Right renal pelvis (tissue), 4 donors: ENCODE data around the gene CYP11A1. TPM values are rescaled to one million over a fixed set of nuclear protein-coding genes. Genes with fewer than 3 reads are reported as not detected.

Experiments used
- DNase-seq, 4 donors: peaks; one replicate each; pipeline ENCODE4 v3.0.0-alpha.2; 2013; ENCODE audit warnings: low read depth in 4 of 4, low spot score in 3 of 4, missing footprints in 1 of 4
- polyA plus RNA-seq, 4 donors: library from polyadenylated mRNA; unstranded; fragments of 120-200 nt; gene quantifications; one replicate each; pipeline ENCODE4 v1.2.1, GENCODE V29; 2013; ENCODE audit not compliant: insufficient read length in 4 of 4

The CYP11A1 gene
- polyA plus RNA-seq, 4 donors: 0.57 to 1.3 (median 1.1) TPM

DNA sequence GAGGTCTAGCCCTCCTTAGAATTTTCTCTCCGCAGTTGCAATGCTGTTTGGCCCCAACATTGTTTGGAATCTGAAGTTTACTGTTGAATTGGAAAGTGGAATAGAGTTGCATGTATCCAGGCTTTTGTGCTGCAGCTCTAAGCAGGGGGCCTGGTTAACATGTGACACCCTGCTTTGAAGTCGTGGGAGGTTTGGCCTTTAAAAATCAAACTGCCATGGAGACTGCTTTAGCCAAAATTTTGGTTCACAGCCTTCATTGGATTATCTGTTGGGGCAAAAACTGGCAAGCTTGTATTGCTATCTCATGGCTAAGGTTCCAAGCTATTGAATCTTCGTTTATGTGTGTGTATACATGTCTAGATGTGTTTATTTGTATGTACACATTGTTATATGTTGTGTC lies 15.8 kb downstream of the CYP11A1 start:
- DNase-seq: no peak

DNA sequence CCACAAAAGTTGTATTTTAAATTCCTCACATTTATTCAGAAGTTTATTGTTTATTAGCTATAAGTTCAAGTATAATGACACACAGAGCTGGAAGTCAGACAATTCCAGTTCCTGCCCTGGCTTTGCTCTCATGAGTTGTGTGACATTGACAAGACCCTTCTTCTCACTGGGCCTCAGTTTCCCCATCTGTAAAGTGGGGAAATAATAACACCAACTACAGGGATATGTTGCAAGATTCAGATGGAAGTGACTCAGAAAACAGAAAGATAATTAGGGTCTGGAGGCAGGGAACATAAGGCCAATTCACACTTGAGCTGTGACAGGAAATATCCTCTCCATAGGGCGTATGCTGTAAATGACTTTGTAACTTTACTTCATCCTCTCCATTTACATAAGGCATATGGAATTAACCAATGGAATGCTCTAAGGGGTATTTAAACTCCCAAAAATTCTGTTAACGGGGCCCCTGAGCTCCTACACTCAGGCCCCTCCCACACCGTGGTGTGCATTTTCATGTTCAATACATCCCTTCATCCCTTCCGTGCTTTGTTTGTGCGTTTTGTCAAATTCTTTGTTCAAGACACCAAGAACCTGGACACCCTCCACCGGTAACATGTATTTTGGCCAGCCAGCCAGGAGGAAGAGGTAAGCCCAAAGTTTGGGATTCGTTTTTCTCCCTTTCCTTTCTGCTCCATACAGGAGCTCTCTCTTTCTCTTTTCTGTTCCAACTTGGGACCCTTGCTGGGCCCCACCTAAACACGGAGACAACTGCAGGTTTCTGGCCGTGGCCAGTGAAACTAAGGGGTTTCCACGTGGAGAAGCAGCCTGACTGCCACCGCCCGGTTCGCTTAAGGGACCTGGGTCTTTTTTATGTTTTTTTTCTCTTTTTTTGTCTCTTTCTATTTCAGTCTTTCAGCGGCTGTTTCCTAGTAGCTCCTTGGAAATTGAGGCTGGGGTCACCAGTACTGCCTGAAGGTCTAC lies 16.9 kb downstream of the CYP11A1 start:
- no peak for DNase-seq

GRCh38 chr15:74349241-74349778 lies 18.1 kb downstream of the CYP11A1 start:
- no peak for DNase-seq

- DNase-seq: no peak
These were observed 19.6 kb downstream of the CYP11A1 start for GRCh38 chr15:74347757-74348250.

DNA sequence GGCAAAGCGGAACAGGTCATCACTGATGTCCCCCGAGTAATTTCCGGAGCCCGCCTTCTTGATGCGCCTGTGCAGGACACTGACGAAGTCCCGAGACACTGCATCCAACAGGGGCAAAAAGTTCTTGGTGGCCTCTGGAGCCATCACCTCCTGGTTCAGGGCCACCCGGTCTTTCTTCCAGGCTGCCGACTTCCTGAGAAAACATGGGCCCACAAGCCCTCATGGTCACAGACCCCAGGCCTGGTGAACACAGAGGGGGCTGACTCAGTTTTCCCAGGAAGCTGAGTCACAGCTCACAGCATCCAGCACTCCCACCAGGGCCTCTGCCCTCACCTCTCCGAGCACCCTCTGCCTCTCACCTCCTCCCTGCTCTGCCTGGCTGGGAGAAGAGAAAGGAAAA lies 22.4 kb downstream of the CYP11A1 start:
- no peak for DNase-seq

DNA sequence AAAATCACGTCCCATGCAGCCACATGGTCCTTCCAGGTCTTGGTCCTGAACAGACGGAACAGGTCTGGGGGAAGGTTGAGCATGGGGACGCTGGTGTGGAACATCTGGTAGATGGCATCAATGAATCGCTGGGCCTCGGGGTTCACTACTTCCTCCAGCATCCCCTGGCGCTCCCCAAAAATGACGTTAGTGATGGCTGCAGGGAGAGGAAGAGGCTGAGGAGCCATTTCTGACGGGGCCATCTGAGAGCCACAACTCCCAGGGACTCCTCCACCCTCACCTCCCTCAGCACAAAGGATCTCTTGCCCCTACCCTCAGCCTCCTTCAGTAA lies 23.7 kb downstream of the CYP11A1 start:
- DNase-seq: no peak

GRCh38 chr15:74343127-74343796 lies 24.2 kb downstream of the CYP11A1 start:
- DNase-seq: no peak

DNA sequence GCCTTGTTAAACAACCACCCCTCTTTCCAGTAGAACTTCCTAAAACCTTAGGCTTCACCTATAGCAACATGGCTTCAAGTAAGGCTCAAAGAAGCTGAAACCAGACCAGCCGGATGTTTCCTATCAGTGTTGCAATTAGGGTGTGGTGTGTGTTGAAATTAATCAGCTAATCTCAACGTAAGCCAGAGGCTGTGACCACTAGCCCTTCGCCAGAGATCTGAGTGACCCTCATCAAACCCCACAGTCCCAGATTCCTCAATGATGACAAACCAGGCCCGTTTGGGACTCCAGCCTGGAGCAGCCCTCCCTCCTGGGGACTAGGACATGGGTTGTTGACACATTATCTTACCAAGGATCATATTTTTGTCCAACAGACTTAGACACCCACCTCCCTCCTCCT lies 27.3 kb downstream of the CYP11A1 start:
- DNase-seq: no peak

DNA sequence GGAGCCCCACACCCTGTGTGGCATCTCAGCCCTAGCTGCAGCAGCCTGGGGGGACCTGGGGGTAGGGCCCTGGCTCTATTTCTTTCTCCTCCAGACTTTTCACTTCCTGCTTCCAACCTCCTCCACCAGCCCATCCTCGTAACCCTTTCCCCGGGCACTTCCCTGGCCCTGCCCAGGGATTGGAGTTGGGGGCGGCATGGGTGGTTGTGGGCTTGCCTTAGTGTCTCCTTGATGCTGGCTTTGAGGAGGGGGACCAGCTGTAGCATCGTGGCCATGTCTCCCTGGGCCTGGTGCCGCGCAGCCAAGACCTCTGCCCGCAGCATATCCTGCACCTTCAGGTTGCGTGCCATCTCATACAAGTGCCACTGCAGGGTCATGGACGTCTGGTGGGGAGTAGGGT lies 28.1 kb downstream of the CYP11A1 start:
- DNase-seq: no peak

DNA sequence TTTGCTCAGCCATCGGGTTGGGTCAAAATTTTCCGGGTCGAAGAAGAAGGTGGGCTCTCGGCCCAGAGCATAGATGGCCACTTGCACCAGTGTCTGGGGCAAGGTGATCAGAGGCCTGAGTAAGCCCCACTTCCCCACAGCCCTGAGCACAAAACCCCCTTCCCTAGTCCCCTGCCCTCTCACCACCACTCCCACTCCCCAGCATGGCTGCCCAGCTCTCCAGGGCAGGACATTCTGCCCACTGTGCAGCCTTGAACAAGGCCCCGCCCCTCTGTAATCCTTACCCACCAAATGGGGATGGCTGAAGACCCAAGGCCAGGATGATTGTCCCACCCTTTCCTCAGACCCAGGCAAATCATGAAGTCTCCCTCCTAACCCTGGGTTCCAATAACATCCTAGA lies 28.8 kb downstream of the CYP11A1 start:
- no peak for DNase-seq

DNA sequence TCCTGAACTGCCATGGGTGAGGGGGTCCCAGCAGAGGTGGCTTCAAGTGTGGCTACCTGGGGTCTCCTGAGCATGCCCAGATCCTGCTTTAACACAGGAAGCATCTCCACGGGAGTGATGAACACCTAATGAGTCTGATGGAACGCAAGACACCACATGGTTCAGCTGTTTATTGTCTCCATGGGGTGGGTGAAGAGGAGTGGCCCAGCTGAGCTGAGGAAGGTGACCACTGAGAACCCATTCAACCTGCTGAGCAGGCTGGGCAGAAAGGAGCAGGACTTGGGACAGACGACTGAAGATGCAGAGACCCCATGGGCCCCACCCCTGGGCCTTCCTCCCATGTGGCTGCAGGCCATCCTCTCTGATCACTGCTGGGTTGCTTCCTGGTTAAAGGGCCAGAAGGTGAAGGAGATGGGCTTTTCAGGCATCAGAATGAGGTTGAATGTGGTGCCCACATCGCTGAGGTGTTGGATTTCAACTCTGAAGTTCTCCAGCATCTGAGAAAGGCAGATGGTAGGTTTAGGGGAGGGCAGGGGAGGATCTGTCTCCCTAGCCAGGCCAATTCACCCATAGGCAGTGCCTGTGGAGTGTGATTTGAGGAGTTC lies 29.7 kb downstream of the CYP11A1 start:
- DNase-seq: no peak

DNA sequence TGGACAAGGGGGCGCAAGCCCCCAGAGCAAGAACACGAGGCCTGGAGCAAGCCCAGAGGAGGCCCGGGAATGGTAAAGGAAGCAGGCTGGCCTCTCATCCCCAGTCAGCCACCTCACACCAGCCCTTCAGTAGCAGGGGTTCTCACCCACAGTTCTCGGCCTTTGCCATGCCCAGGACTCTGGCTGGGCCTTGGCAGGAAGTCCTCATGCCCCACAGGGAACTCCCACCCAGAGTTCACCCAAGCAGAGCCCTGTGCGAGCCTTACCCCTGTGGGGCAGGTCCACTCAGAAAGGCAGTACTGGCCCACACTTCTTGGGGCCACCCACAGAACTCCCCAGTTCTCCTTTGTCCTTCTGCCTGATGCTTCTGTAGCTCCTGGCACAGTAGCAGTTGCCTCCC lies 30.3 kb downstream of the CYP11A1 start:
- no peak for DNase-seq

GRCh38 chr15:74336061-74337005 lies 31.1 kb downstream of the CYP11A1 start:
- no peak for DNase-seq

- no peak for DNase-seq
These were observed 32.0 kb downstream of the CYP11A1 start for GRCh38 chr15:74335396-74335795.

DNA sequence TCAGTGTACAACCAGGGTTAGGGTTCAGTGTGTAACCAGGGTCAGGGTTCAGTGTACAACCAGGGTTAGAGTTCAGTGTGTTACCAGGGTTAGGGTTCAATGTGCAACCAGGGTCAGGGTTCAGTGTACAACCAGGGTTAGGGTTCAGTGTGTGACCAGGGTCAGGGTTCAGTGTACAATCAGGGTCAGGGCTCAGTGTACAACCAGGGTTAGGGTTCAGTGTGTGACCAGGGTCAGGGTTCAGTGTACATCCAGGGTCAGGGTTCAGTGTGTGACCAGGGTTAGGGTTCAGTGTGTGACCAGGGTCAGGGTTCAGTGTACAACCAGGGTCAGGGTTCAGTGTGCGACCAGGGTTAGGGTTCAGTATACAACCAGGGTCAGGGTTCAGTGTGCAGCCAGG lies 33.3 kb downstream of the CYP11A1 start:
- DNase-seq: no peak

- DNase-seq: no peak
These were observed 33.8 kb downstream of the CYP11A1 start for GRCh38 chr15:74333662-74334061.

- DNase-seq: no peak
These were observed 34.4 kb downstream of the CYP11A1 start for GRCh38 chr15:74333093-74333492.

- DNase-seq: no peak
These were observed 34.8 kb downstream of the CYP11A1 start for GRCh38 chr15:74332611-74333010.

GRCh38 chr15:74332011-74332410 lies 35.4 kb downstream of the CYP11A1 start:
- DNase-seq: no peak

DNA sequence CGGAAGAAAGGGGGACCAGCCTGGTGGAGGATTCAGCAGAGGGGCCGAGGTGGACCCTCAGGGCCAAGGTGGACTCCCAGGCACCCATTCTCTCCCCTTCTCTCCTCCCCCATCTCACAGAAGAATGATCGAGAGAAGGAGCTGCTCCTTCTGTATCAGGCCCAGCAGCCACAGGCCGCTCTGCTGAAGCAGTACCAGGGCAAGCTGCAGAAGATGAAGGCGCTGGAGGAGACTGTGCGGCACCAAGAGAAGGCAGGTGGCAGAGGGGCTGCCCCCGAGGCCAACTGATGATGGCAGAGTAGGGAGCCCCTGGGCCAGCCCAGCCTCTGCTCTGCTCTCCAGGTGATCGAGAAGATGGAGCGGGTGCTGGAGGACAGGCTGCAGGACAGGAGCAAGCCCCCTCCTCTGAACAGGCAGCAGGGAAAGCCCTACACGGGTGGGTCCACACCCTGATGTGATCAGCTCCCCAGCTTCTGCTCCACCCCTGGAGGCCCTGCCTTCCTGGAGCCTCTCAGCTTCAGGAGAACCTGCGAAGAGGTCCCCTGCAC lies 36.5 kb downstream of the CYP11A1 start:
- no peak for DNase-seq
